HG03196 (cell line): ENCODE measurements around the gene MRI1.
"Not testable (repeated sequence)": the region's sequence is repeated elsewhere in the genome, so short reads cannot be mapped to it uniquely, and the experiment has no call there.

Experiments
- ATAC-seq: cut with Tn5 transposase; IDR thresholded peaks from one replicate; pipeline ENCODE4 v1.9.1; 2021; ENCODE audit not compliant: unreplicated experiment

The MRI1 gene

DNA sequence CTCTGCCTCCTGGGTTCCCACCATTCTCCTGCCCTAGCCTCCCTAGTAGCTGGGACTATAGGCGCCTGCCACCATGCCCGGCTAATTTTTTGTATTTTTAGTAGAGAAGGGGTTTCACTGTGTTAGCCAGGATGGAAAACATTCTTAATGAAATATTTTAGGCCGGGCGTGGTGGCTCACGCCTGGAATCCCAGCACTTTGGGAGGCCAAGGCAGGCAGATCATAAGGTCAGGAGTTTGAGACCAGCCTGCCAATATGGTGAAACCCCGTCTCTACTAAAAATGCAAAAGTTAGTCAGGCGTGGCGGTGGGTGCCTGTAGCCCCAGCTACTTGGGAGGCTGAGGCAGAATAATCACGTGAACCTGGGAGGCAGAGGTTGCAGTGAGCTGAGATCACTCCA is 29.0 kb downstream of the MRI1 start:
- not testable (repeated sequence) for ATAC-seq

DNA sequence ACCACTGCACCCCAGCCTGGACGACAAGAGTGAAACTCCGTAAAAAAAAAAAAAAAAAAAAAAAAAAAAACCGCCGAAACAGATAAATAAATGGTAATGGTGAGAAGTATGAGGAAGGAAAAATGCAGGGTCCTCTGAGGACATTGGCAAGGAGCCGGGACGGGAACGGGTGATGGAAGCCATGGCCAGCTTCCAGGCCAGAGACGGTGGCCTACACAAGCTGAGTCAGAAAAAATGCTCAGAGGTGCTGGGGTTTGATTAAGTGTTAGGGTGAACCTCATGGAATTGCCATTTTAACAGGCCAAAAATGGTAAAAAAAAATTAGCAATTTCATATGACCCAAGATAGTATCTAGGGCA is 30.1 kb downstream of the MRI1 start:
- no peak for ATAC-seq

DNA sequence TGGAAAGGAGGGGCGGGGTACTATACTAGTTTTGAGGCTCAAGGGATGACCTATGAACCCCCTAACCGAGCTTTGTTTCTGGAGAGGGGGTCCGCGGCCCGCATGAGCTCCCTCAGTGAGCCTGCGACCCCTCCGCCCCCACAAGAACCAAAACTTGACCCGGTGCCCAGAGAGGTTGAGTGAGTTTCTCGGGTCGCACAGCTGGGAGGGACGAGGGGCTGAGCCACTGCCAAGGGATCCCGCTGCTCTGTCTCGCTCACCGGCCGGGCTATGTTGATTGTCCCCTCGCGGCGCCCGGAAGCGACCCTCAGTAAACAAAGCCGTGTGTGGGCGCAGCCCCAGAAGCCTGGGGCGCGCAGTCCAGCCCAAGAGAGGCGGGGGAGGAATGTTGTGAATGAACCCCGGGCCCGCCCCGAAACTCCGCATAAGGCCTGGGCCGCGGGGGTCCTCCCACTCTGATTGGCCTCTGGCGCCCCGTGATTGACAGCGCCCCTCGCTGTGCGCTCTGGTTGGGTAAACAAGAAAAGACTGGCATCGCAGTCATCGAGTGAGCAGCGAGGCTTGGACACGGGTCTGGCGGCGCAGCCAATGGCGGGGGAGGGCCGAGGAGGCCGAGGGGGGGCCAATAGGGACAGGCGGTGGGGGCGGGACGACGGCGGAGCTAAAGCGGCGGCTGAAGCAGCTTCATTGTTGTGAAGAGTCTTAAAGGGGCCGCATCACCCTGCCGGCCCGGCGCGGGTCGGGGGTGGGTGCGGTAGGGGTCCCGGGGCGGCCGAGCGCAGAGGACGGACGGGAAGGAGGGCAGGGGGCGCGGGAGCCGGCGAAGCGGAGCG is 30.7 kb downstream of the MRI1 start, which contains the start of gene ZSWIM4:
TSS of gene ZSWIM4 (plus strand) at position 687 of the 833 bp plus-strand sequence. CDS start 206 bp downstream, outside the sequence.
- peak; percentile 90 for ATAC-seq

DNA sequence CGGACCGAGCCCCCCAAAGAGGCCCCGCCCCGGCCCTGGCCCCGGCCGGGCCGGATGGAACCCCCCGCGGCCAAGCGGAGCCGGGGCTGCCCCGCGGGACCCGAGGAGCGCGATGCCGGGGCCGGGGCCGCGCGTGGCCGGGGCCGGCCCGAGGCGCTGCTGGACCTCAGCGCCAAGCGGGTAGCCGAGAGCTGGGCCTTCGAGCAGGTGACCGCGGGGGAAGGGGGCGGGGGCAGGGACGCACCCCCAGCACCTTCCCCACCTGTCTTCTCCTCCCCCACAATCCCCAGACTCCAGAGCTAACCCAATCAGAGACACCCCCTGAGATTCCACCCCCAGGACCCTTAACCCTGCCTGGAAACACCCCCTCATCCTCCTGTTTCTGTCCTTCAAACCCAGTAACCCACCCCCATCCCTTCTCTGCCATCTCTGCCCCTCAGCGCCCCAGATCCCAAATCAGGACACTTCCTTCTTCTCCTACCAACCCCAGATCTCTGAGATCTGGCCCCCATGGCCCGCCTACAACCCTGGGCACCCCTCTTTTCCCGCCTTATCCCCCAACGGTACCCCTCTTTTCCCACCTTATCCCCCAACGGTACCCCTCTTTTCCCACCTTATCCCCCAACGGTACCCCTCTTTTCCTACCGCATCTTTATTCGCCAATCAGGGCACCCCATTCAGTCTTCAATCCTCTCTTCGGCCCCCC is 31.4 kb downstream of the MRI1 start:
- ATAC-seq = peak; percentile 33

DNA sequence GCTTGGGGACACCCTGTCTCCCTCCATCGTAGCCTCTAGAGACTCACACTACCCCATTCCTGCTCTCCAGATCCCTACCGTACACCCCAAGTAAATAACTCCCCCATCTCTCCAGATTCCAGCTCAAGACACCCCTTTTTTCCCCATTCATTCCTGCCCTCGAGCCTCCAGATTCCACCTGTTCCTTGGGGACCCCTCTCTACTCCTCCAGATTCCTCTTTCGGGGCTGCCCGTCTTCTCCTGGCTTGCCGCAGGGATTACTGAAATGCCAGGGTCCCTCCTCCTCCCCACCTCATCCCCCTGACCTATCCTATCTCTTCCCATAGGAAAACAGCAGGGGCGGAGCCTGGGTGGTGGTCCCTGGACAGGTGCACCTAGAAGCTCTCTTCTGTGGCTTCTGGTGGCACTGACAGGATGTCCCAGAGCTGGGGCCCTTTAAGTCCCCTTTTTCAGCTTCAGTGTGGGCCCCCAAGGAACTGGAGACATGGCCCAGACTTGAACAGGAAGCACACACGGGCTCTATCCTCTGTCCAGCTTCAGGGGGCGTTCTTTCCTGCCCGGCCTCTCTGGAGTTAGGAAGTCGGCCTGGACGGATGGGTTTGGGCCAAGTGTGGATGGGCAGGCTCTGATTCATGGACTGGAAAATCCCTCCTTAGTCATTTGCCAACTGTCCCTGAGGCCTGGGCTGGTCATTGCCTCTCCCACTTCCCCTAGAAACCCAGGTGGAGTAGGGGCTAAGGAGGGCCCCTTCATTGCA is 32.2 kb downstream of the MRI1 start:
- no peak for ATAC-seq

DNA sequence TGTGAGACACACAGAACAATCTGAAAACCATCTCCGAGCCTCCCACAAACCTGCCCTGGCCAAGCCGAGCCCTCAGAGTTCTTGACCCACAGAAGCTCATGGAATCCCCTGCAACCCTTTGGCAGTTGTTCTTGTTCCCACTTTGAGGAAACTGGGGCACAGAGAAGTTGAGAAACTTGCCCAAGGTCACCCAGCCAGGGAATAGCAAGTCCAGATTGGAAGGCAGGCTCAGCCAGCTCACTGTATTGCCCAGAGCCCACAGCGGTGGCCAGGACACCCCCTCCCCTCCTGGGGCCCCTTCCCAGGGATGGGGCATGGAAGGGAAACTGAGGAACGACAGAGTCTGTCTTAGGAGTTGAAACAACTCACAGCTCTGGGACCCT is 32.7 kb downstream of the MRI1 start:
- ATAC-seq = no peak

DNA sequence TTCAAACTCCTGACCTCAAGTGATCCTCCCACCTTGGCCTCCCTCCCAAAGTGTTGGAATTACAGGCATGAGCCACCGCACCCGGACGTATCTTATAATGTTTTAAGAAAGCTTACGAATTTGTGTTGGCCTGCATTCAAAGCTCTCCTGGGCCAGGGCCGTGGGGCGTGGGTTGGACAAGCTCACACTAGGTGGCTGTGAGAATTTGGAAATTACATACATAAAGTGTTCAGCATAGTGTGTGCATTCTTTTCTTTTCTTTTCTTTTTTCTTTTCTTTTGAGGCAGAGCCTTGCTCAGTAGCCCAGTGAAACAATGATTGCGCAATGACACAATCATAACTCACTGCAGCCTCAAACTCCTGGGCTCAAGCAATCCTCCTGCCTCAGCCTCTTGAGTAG is 33.5 kb downstream of the MRI1 start:
- no peak for ATAC-seq

DNA sequence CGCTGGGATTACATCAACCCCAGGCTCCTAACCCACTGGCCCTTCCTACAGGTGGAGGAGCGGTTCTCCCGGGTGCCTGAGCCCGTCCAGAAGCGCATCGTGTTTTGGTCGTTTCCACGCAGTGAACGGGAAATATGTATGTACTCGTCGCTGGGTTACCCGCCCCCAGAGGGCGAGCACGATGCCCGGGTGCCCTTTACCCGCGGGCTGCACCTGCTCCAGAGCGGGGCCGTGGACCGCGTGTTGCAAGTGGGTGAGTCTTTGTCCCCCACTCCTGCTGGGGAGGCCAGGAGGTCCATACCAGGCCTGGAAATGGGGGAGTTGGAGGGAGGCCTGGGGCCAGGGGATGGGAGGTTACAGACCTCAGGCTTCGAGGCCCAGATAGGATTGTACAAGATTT is 35.3 kb downstream of the MRI1 start:
- ATAC-seq = no peak

DNA sequence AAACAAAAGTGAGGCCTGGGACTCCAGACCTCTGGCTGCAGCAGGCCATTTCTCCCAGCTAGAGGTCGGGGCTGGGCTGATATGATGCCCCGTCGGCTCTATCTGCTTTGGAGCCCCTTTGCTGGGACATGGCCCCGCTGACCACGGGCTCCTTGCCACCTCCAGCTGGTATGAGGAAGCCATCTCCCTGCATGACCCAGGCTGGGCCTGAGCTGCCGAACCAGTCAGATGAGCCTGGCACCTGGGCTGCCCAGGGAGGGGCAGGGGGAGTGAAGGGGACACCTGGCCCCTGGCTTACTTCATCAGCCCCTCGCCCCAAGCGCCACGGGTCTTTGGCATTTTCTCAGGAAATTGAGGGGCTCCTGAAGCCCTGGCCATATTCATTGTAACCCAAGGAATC is 38.7 kb downstream of the MRI1 start:
- ATAC-seq = no peak

DNA sequence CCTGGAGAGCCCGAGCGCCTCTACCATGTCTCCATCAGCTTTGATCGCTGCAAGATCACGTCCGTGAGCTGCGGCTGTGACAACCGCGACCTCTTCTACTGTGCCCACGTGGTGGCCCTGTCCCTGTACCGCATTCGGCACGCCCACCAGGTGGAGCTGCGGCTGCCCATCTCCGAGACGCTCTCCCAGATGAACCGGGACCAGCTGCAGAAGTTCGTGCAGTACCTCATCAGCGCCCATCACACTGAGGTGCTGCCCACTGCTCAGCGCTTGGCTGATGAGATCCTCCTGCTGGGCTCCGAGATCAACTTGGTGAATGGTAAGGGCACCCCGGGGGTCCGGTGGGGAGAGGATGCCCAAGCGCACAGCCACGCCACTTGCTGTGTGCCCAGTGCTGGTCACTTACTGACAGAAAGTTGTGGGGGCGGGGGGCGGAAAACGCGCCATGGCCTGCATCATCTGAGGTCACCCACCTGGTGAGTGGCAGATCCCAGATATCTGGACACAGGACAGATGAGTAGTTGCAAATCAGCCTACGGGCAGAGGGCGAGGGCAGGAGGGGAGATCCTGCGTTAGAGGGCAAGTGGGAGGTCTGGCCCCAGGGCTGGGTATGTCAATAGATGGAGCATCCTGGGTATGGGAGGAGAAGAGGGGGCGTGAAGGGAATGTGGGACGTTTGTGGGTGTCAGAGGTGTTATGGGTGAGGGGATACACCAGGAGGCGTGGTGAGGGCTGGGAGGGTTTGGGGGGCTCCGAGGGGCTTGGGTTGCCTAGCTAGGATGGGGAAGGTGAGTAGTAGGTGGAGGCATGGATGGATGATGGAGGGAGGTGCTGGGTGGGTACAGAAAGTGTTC is 40.7 kb downstream of the MRI1 start:
- no peak for ATAC-seq

DNA sequence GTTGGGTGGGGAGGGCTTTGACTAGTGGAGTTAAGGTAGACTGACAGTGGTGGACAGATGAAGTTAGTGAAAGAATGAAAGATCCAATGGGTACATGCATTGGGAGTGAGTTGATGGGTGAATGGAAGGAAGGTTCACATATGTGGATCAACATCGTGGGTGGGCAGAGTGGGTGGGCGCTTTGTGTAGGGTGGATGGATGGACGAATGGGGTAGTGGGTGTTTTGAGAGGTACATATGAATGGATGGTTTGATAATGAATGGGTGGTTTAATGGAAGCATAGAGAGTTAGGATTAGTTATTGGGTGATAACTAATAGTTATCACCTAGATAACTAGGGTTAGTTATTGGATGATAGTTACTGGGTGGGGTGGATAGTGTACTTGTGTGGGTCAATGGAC is 42.4 kb downstream of the MRI1 start:
- ATAC-seq = no peak

DNA sequence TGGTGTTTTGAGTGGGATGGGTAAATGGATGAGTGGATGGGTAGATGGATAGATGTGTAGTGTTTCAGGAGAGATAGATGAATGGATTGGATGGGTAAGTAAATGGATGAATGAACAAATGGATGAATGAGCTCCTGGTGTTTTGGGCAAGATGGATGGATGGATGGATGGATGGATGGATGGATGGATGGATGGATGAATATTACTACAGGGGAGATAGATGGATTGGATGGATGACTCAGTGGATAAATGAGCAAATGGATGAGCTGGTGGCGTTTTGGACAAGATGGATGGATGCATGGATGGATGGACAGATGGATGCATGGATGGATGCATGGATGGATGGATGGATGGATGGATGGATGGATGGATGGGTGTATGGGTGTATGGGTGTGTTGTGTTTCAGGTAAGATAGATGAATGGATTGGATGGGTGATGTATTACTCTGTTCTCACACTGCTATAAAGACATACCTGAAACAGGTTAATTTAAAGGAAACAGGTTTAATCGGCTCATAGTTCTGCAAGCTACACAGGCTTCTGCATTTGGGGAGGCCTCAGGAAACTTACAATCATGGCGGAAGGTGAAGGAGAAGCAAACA is 43.2 kb downstream of the MRI1 start:
- ATAC-seq = no peak

DNA sequence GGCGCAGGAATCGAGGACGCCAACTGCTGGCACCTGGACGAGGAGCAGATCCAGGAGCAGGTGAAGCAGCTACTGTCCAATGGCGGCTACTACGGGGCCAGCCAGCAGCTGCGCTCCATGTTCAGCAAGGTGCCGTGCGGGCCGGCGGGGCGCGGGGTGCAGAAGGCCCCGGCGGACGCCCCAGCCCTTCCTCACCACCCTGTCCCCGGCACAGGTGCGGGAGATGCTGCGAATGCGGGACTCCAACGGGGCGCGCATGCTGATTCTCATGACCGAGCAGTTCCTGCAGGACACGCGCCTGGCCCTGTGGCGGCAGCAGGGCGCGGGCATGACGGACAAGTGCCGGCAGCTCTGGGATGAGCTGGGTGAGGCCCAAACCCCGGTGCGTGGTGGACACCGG is 44.5 kb downstream of the MRI1 start:
- no peak for ATAC-seq

DNA sequence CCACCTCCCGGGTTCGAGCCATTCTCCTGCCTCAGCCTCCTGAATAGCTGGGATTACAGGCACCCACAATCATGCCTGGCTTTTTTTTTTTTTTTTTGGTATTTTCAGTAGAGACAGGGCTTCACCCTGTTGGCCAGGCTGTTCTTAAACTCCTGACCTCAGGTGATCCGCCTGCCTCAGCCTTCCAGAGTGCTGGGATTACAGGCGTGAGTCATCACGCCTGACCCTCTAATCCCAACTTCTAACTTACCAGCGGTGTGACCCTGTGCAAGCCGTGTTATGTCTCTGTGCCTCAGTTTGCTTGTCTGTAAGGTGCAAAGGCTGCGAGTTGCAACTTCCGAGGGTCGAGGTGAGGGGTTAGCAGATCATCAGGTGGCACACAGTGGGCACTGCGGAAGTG is 48.2 kb downstream of the MRI1 start:
- ATAC-seq = no peak

DNA sequence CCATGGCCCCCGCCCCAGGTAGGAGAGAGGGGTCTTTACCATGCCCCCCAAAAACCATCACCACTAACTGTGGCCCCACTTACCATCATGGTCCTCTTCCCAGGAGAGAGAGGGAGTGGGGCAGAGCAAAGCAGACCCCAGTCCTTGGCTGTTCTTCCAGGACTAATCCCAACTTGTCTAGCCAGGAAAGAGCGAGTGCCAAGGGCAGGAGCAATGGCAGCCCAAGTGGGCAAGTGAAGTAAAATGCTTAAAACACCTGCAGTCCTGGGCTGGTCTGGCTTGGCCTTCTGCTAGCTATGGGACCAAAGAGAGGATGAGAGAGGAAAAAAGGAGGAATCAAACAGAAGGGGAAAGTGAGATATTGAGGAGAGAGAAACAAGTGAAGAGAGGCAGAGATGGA is 48.8 kb downstream of the MRI1 start:
- ATAC-seq = no peak

DNA sequence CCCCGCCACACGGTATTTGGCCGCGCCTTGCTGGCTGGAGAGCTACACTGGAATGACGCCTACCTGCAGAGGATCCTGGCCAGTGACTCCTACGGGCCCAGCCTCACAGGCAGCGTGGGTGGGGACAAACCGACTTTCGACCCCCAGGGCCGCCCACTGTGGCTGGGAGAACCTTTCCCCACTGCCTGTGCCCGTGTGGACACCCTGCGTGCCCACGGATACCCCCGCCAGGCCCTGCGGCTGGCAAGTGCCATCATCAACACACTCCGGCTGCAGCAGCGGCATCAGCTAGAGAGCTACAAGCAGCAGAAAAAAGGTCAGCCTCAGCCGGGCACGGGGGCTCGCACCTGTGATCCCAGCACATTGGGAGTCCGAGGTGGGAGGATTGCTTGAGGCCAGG is 50.2 kb downstream of the MRI1 start:
- ATAC-seq = no peak

DNA sequence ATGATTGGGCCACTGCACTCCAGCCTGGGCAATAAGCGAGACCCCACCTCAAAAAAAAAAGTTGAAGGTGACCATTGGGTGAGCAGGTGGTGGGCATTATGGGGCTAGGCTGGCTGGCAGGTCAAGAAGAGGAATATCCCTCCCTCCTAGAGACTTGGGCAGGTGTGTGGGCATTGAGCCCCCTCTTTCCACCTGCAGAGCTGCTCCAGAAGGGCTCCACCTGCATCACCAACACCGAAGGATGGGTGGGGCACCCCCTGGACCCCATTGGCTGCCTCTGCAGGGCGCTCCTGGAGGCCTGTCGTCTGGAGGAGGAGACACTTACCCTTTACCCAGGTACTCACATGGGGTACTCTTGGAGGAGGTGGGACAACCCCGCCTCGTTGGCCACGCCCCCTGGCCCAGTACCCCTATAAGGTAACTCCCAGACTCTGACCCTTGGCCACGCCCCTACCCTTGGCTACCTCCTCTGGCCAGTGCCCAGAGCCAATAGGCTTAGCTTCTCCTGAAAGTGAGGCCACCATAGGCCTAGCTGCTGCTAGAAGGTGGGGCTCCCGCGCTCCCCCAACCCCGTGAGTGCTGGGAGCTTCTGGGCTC is 52.8 kb downstream of the MRI1 start:
- ATAC-seq = no peak

DNA sequence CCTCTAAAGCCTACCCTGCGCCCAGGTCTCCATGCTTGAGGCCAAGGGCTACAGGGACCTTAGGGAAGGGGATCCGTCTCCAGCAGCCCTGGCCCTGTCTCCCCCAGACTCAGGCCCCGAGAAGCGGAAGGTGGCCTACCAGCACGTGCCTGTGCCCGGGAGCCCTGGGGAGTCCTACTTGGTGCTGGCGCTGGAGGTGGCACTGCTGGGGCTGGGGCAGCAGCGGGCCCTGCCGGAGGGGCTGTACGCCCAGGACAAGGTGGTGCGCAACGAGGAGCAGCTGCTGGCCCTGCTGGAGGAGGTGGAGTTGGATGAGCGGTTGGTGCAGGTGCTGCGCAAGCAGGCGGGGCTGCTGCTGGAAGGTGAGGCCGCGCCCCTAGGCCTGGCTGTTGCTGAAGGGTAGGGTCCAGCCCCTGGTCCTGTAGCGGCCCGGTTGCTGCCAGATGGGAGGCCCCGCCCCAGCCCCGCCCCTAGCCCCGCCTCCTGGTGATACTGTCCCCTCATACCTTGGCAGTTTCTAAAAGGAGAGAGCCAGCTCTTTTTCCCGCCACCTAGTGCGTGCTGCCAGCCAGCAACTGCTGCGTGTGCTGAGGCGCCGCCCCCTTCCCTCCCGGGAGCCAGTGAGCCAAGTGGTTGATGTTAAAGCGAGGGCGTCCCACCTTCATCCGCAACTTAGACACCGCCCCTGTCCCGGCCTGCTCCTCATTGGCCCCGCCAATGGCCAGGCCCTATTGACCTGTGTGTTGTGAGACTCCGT is 53.5 kb downstream of the MRI1 start:
- ATAC-seq = no peak

DNA sequence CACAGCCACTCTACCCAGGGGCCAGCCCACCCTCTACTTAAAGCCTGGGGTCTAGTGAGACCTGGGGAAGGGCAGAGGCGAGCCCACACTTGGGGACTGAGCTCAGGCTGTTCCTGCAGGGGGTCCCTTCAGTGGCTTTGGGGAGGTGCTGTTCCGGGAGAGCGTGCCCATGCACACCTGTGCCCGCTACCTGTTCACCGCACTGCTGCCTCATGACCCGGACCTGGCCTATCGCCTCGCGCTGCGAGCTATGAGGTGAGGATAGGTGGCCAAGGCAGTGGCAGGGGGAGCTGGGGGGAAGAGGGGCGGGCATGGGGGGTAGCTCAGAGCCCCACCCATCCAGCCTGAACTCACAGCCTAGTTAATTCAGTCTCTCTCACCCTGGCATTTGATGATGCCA is 54.9 kb downstream of the MRI1 start:
- ATAC-seq = no peak
